Measurements from ENCODE around the gene POLR3F. TPM values are rescaled to one million over a fixed set of nuclear protein-coding genes. Genes with fewer than 3 reads are reported as not detected.
A peak's percentile ranks its signal among the peaks of the same experiment; 100 is the strongest.
"Not testable (repeated sequence)": the region's sequence is repeated elsewhere in the genome, so short reads cannot be mapped to it uniquely, and the experiment has no call there.

Gene POLR3F
- total RNA-seq, 2 experiments from 2014 or later: 11.0 to 11.3 TPM

- intact Hi-C loops (cut with micrococcal nuclease): loop anchor here (2.0 to 10.0 kb wide), 3 partner anchors 329 to 1892 kb away; partner anchors contain the start of genes KAT14, KIF16B, MGME1 and PET117
- Mint-ChIP-seq H3K9me3 (no peaks in the 10 kb centered on the region), H3K36me3 (peaks cover 4% of the 10 kb centered on the region), H3K27me3 (no peaks in the 10 kb centered on the region), H3K27ac (peak overlapping the region; percentile 87), H3K4me3 (peak overlapping the region; percentile 95), H3K4me1 (ENCODE audit: low read depth) (peaks cover 23% of the 10 kb centered on the region)
- POLR2A ChIA-PET: interaction anchor here (0.7 to 2.5 kb wide), 5 partner anchors 11 to 964 kb away, joined by 3 to 21 read pairs (median 3); partner anchors contain the start of genes RBBP9 and SEC23B
- CTCF ChIA-PET: interaction anchor here (0.5 to 2.0 kb wide), 4 partner anchors 30 to 43 kb away, joined by 3 to 9 read pairs (median 6); partner anchors contain the start of genes RBBP9 and SEC23B
- DNase-seq: no peak
Observed at GRCh38 chr20:18466574-18466893, 656 bp upstream of the POLR3F start.

DNA sequence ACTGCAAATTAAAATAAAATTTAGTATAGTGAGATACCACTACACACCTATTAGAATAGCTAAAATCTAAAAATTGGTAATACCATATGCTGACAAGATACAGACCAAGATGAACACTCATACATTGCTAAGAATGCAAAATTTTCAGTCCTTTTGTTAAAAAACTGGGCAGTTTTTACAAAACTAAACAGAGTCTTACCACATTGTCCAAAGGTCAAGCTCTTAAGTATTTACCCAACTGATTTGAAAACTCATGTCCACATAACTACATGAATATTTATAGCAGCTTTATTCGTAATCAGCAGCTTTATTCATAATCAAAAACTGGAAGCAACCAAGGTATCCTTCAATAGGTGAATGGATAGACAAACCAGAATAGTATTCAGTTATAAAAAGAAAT is 10.0 kb downstream of the POLR3F start:
- peaks cover 30% of the 10 kb centered on the region for H3K36me3 Mint-ChIP-seq
- CTCF ChIA-PET: interaction anchor here (1.0 kb wide), 1 partner anchor 10 kb away, joined by 3 read pairs; no protein-coding TSS in a partner anchor
- no peaks in the 10 kb centered on the region for H3K4me1 Mint-ChIP-seq (ENCODE audit: low read depth)
- H3K27ac Mint-ChIP-seq: no peak overlapping the region
- POLR2A ChIA-PET: no interaction called here
- intact Hi-C loops (cut with micrococcal nuclease): no loop called here
- no peaks in the 10 kb centered on the region for H3K9me3 Mint-ChIP-seq
- H3K4me3 Mint-ChIP-seq: no peak overlapping the region
- no peaks in the 10 kb centered on the region for H3K27me3 Mint-ChIP-seq
- DNase-seq: no peak

DNA sequence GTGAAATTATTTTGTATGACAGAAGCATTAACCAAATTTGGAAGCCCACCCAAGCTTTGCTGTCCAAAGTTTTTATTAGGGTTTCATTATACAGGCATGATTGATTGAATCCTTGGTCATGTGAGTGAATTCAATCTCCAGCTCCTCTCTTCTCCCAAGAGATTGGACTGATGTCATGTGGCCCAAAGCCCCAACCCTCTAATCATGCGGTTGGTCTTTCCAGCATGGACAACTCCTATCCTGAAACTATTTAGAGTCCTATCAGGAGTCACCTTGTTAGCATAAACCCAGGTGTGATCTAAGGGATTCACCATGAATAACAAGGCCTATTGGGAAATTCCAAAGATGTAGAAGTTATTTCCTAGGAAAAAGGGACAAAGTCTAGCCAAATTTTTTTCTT is 10.6 kb downstream of the POLR3F start:
- H3K4me3 Mint-ChIP-seq: no peak overlapping the region
- H3K4me1 Mint-ChIP-seq (ENCODE audit: low read depth): no peaks in the 10 kb centered on the region
- H3K27ac Mint-ChIP-seq: no peak overlapping the region
- intact Hi-C loops (cut with micrococcal nuclease): no loop called here
- CTCF ChIA-PET: interaction anchor here (1.0 kb wide), 1 partner anchor 10 kb away, joined by 3 read pairs; no protein-coding TSS in a partner anchor
- no peaks in the 10 kb centered on the region for H3K27me3 Mint-ChIP-seq
- no peaks in the 10 kb centered on the region for H3K9me3 Mint-ChIP-seq
- POLR2A ChIA-PET: no interaction called here
- H3K36me3 Mint-ChIP-seq: peaks cover 35% of the 10 kb centered on the region
- DNase-seq: no peak

GRCh38 chr20:18481596-18481995 is 14.4 kb downstream of the POLR3F start:
- no peaks in the 10 kb centered on the region for H3K27me3 Mint-ChIP-seq
- peaks cover 32% of the 10 kb centered on the region for H3K36me3 Mint-ChIP-seq
- intact Hi-C loops (cut with micrococcal nuclease): no loop called here
- H3K4me3 Mint-ChIP-seq: no peak overlapping the region
- no peaks in the 10 kb centered on the region for H3K9me3 Mint-ChIP-seq
- no peaks in the 10 kb centered on the region for H3K4me1 Mint-ChIP-seq (ENCODE audit: low read depth)
- ChIA-PET POLR2A (no interaction called here), CTCF (no interaction called here)
- no peak for DNase-seq
- H3K27ac Mint-ChIP-seq: no peak overlapping the region

GRCh38 chr20:18488301-18488700 is 21.1 kb downstream of the POLR3F start:
- H3K4me3 Mint-ChIP-seq: no peak overlapping the region
- no peaks in the 10 kb centered on the region for H3K9me3 Mint-ChIP-seq
- POLR2A ChIA-PET: no interaction called here
- intact Hi-C loops (cut with micrococcal nuclease): no loop called here
- no peaks in the 10 kb centered on the region for H3K4me1 Mint-ChIP-seq (ENCODE audit: low read depth)
- peaks cover 29% of the 10 kb centered on the region for H3K36me3 Mint-ChIP-seq
- no peak for DNase-seq
- CTCF ChIA-PET: no interaction called here
- no peak overlapping the region for H3K27ac Mint-ChIP-seq
- no peaks in the 10 kb centered on the region for H3K27me3 Mint-ChIP-seq

- H3K4me1 Mint-ChIP-seq (ENCODE audit: low read depth): peaks cover 9% of the 10 kb centered on the region
- POLR2A ChIA-PET: interaction anchor here (2.9 to 3.0 kb wide), 2 partner anchors 10 to 29 kb away, joined by 14 to 57 read pairs; partner anchors contain the start of genes DZANK1, POLR3F and SEC23B
Observed at GRCh38 chr20:18496042-18496441, 28.9 kb downstream of the POLR3F start.

GRCh38 chr20:18496740-18497592 is 29.8 kb downstream of the POLR3F start, which contains the start of gene RBBP9:
RBBP9 (minus strand) TSS chr20:18497225; CDS start chr20:18497167, 58 bp downstream.
- Mint-ChIP-seq H3K4me1 (ENCODE audit: low read depth) (peaks cover 9% of the 10 kb centered on the region), H3K27me3 (no peaks in the 10 kb centered on the region), H3K9me3 (no peaks in the 10 kb centered on the region), H3K4me3 (peak within 1 kb of the TSS; percentile 98), H3K27ac (peak within 1 kb of the TSS; percentile 84), H3K36me3 (peaks cover 2% of the 10 kb centered on the region)
- ChIA-PET POLR2A (interaction anchor here (0.6 to 3.0 kb wide), 4 partner anchors 9 to 30 kb away, joined by 3 to 57 read pairs (median 9); partner anchors contain the start of genes DZANK1, POLR3F and SEC23B), CTCF (interaction anchor here (0.7 to 1.9 kb wide), 5 partner anchors 10 to 232 kb away, joined by 3 to 12 read pairs (median 4); partner anchors contain the start of genes DZANK1, POLR3F and SEC23B)
- peak; percentile 87 for DNase-seq
- intact Hi-C loops (cut with micrococcal nuclease): loop anchor here (1.0 to 2.0 kb wide), 4 partner anchors 10 to 208 kb away; partner anchors contain the start of genes DZANK1, POLR3F, SEC23B and SMIM26

More at GRCh38 chr20:18496042-18496441, 28.9 kb downstream of the POLR3F start:
- CTCF ChIA-PET: interaction anchor here (1.6 to 1.9 kb wide), 2 partner anchors 11 to 29 kb away, joined by 9 to 12 read pairs; partner anchors contain the start of genes DZANK1, POLR3F and SEC23B
- no peak for DNase-seq
- Mint-ChIP-seq H3K4me3 (peak overlapping the region; percentile 98), H3K27ac (no peak overlapping the region), H3K27me3 (no peaks in the 10 kb centered on the region), H3K36me3 (peaks cover 5% of the 10 kb centered on the region), H3K9me3 (no peaks in the 10 kb centered on the region)
- intact Hi-C loops (cut with micrococcal nuclease): loop anchor here (2.0 kb wide), 1 partner anchor 207 kb away; the partner anchor contains the start of gene ZNF133

DNA sequence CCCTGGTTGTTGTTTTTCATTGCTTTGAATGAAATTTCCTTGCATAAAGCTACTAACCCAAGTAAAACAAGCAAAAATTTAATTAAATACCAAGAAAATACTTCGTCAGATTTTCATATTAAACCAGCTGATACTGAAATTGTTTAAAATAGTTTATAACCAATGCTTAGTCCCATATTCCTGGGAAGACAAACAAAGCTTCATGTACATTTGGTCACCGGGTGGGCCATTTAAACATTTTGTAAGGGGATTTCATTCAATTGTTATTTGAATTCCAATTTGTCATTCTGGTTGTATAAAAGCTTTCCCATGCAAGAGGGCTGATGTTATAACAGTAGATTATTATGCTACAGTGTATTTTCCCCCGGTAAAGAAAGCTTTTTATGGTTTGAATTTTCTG is 30.4 kb downstream of the POLR3F start:
- no peak for DNase-seq
- H3K9me3 Mint-ChIP-seq: no peaks in the 10 kb centered on the region
- CTCF ChIA-PET: interaction anchor here (0.9 to 1.9 kb wide), 4 partner anchors 9 to 233 kb away, joined by 3 to 12 read pairs (median 6); partner anchors contain the start of genes DZANK1, POLR3F and SEC23B
- intact Hi-C loops (cut with micrococcal nuclease): loop anchor here (1.0 to 2.0 kb wide), 4 partner anchors 10 to 209 kb away; partner anchors contain the start of genes DZANK1, POLR3F, SEC23B and SMIM26
- no peaks in the 10 kb centered on the region for H3K27me3 Mint-ChIP-seq
- peaks cover 9% of the 10 kb centered on the region for H3K4me1 Mint-ChIP-seq (ENCODE audit: low read depth)
- H3K36me3 Mint-ChIP-seq: no peaks in the 10 kb centered on the region
- peak overlapping the region; percentile 84 for H3K27ac Mint-ChIP-seq
- POLR2A ChIA-PET: interaction anchor here (0.6 to 3.0 kb wide), 4 partner anchors 9 to 31 kb away, joined by 3 to 57 read pairs (median 9); partner anchors contain the start of genes DZANK1, POLR3F and SEC23B
- H3K4me3 Mint-ChIP-seq: peak overlapping the region; percentile 98

GRCh38 chr20:18501672-18502071 is 34.5 kb downstream of the POLR3F start:
- CTCF ChIA-PET: interaction anchor here (0.7 kb wide), 1 partner anchor 85 kb away, joined by 3 read pairs; no protein-coding TSS in a partner anchor

GRCh38 chr20:18504479-18505060 is 37.4 kb downstream of the POLR3F start:
- Mint-ChIP-seq H3K27ac (no peak overlapping the region), H3K36me3 (peaks cover 11% of the 10 kb centered on the region), H3K9me3 (no peaks in the 10 kb centered on the region), H3K4me1 (ENCODE audit: low read depth) (peaks cover 22% of the 10 kb centered on the region), H3K4me3 (no peak overlapping the region), H3K27me3 (no peaks in the 10 kb centered on the region)
- intact Hi-C loops (cut with micrococcal nuclease): loop anchor here (5.0 kb wide), 1 partner anchor 367 kb away; the partner anchor contains the start of genes KAT14 and PET117
- no peak for DNase-seq
- ChIA-PET CTCF (interaction anchor here (0.7 kb wide), 1 partner anchor 38 kb away, joined by 3 read pairs; the partner anchor contains the start of genes DZANK1 and POLR3F), POLR2A (interaction anchor here (3.6 kb wide), 1 partner anchor 8 kb away, joined by 57 read pairs; the partner anchor contains the start of gene RBBP9)

More at GRCh38 chr20:18501672-18502071, 34.5 kb downstream of the POLR3F start:
- H3K36me3 Mint-ChIP-seq; POLR2A ChIA-PET; H3K4me1 Mint-ChIP-seq (ENCODE audit: low read depth); H3K27ac Mint-ChIP-seq; DNase-seq; H3K27me3 Mint-ChIP-seq; H3K4me3 Mint-ChIP-seq; intact Hi-C loops (cut with micrococcal nuclease); H3K9me3 Mint-ChIP-seq: not testable (repeated sequence)

DNA sequence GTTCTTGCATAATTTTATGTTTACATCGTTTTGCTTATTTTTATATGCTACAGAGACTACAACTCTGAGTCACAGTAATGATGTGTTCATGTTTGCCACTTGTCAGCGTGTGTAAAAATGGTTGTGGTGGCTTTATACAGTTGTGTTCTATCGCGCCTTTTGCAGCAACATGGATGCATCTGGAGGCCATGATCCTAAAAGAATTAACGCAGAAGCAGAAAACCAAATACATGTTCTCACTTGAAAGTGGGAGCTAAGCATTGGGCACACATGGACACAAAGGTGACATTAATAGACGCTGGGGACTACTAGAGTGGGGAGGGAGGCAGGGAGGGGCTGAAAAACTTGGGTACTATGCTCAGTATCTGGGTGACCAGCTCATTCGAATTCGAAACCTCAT is 39.6 kb downstream of the POLR3F start:
- DNase-seq: peak; percentile 52
- ChIA-PET CTCF (interaction anchor here (0.9 to 2.2 kb wide), 4 partner anchors 10 to 824 kb away, joined by 6 to 12 read pairs (median 9); partner anchors contain the start of genes DZANK1, POLR3F, RBBP9 and RRBP1), POLR2A (interaction anchor here (0.8 to 3.6 kb wide), 6 partner anchors 8 to 537 kb away, joined by 3 to 57 read pairs (median 10); partner anchors contain the start of genes DZANK1, MGME1, POLR3F and RBBP9)
- intact Hi-C loops (cut with micrococcal nuclease): loop anchor here (1.0 to 5.0 kb wide), 9 partner anchors 9 to 1002 kb away; partner anchors contain the start of genes DTD1, DZANK1, KAT14 and MGME1
- H3K4me1 Mint-ChIP-seq (ENCODE audit: low read depth): peaks cover 38% of the 10 kb centered on the region
- H3K4me3 Mint-ChIP-seq: peak overlapping the region; percentile 96
- no peaks in the 10 kb centered on the region for H3K9me3 Mint-ChIP-seq
- H3K36me3 Mint-ChIP-seq: peaks cover 29% of the 10 kb centered on the region
- H3K27me3 Mint-ChIP-seq: no peaks in the 10 kb centered on the region
- peak overlapping the region; percentile 97 for H3K27ac Mint-ChIP-seq

Measured in activated CD4-positive, alpha-beta memory T cell treated with anti-CD3 and anti-CD28 coated beads for 36 hours (primary cell).